Calu3 (cell line): ENCODE results near the gene PTAFR. TPM values are rescaled to one million over a fixed set of nuclear protein-coding genes. Genes with fewer than 3 reads are reported as not detected.
A peak's percentile ranks its signal among the peaks of the same experiment; 100 is the strongest.

Experiments used
- BruUV-seq: library from RNA; stranded (reverse); fragments of 400-500 nt; replicated peaks from 2 replicates; lab custom pipeline; 2021; lab: Mats Ljungman, UMichigan
- CTCF ChIA-PET: fragments of 300-600 bp; sonication (Branson Sonifier 250); formaldehyde crosslinking; loops from one replicate; lab custom pipeline; 2022; ENCODE audit warnings: antibody characterized with exemption; lab: Charles Lee
- DNase-seq: peaks from one replicate; pipeline ENCODE4 v3.0.0; 2022
- H3K27ac Mint-ChIP-seq: one replicate; pipeline ENCODE4 v1.8.0; 2022; ENCODE audit warnings: mixed read lengths; ENCODE audit not compliant: unreplicated experiment
- H3K27me3 Mint-ChIP-seq: one replicate; pipeline ENCODE4 v1.8.0; 2022; ENCODE audit warnings: mixed read lengths; ENCODE audit not compliant: unreplicated experiment
- H3K36me3 Mint-ChIP-seq: one replicate; pipeline ENCODE4 v1.8.0; 2022; ENCODE audit warnings: mild to moderate bottlenecking, moderate library complexity, mixed read lengths; ENCODE audit not compliant: insufficient read depth, unreplicated experiment
- H3K4me1 Mint-ChIP-seq: one replicate; pipeline ENCODE4 v1.8.0; 2022; ENCODE audit warnings: mild to moderate bottlenecking, low read depth, mixed read lengths; ENCODE audit not compliant: unreplicated experiment
- H3K4me3 Mint-ChIP-seq: one replicate; pipeline ENCODE4 v1.8.0; 2022; ENCODE audit warnings: mild to moderate bottlenecking, low read depth, moderate library complexity, mixed read lengths; ENCODE audit not compliant: unreplicated experiment
- H3K9me3 Mint-ChIP-seq: one replicate; pipeline ENCODE4 v1.8.0; 2022; ENCODE audit warnings: low read depth, mixed read lengths; ENCODE audit not compliant: unreplicated experiment
- intact Hi-C: fragments of 100-400 bp; cut with micrococcal nuclease; formaldehyde crosslinking; loops from one replicate; pipeline ENCODE4 v1.10.0; 2022; ENCODE audit not compliant: unreplicated experiment
- total RNA-seq: library from RNA; stranded (reverse); gene quantifications from 2 replicates; pipeline ENCODE4 v1.2.3, GENCODE V29; 2022
- TF ChIP-seq, protein P1 (sequence below): fragments of 200-600 bp; IDR thresholded peaks from one replicate; pipeline ENCODE4 v1.8.0; 2022; ENCODE audit warnings: antibody characterized with exemption; ENCODE audit not compliant: unreplicated experiment

Gene PTAFR
- total RNA-seq, 1 experiment from 2014 or later, result 2.5 TPM

- CTCF ChIA-PET, result no interaction called here
- BruUV-seq, result no TSS peak
- no peak overlapping the region for H3K4me3 Mint-ChIP-seq
- H3K9me3 Mint-ChIP-seq, result no peaks in the 10 kb centered on the region
- no peak overlapping the region for H3K27ac Mint-ChIP-seq
- intact Hi-C loops, result no loop called here
- no peaks in the 10 kb centered on the region for H3K27me3 Mint-ChIP-seq
- H3K36me3 Mint-ChIP-seq, result no peaks in the 10 kb centered on the region
- H3K4me1 Mint-ChIP-seq, result peaks cover 21% of the 10 kb centered on the region
- DNase-seq, result no peak
- TF ChIP-seq, protein P1, sequence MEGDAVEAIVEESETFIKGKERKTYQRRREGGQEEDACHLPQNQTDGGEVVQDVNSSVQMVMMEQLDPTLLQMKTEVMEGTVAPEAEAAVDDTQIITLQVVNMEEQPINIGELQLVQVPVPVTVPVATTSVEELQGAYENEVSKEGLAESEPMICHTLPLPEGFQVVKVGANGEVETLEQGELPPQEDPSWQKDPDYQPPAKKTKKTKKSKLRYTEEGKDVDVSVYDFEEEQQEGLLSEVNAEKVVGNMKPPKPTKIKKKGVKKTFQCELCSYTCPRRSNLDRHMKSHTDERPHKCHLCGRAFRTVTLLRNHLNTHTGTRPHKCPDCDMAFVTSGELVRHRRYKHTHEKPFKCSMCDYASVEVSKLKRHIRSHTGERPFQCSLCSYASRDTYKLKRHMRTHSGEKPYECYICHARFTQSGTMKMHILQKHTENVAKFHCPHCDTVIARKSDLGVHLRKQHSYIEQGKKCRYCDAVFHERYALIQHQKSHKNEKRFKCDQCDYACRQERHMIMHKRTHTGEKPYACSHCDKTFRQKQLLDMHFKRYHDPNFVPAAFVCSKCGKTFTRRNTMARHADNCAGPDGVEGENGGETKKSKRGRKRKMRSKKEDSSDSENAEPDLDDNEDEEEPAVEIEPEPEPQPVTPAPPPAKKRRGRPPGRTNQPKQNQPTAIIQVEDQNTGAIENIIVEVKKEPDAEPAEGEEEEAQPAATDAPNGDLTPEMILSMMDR, result no peak
Observed at GRCh38 chr1:28139025-28139712, 37.3 kb downstream of the PTAFR start.

DNA sequence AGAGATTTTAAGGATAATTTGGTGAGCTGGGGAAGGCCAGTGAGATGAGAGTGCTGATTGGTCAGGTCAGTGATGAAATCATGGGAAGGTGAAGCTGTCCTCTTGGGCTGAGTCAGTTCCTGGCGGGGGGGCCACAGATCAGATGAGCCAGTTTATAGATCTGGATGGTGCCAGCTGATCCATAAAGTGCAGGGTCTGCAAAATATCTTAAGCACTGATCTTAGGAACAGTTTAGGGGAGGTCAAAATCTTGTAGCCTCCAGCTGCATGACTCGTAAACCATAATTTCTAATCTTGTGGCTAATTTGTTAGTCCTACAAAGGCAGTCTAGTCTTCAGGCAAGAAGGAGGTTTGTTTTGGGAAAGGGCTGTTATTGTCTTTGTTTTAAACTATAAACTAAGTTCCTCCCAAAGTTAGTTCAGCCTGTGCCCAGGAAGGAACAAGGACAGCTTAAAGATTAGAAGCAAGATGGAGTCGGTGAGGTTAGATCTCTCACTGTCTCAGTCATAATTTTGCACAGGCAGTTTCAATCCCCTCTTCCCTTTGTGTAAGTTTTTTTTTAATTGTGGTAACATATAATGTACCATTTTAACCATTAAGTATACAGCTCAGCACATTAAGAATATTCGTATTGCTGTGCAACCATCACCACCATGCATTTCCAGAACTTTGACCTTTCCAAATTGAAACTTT is 39.4 kb downstream of the PTAFR start:
- BruUV-seq, result no TSS peak

GRCh38 chr1:28136169-28136921 is 40.1 kb downstream of the PTAFR start:
- no peaks in the 10 kb centered on the region for H3K36me3 Mint-ChIP-seq
- H3K9me3 Mint-ChIP-seq, result no peaks in the 10 kb centered on the region
- TF ChIP-seq, protein P1, result no peak
- CTCF ChIA-PET, result interaction anchor here (0.6 to 1.2 kb wide), 4 partner anchors 17 to 259 kb away, joined by 3 to 7 read pairs (median 3); no protein-coding TSS in a partner anchor
- no peak overlapping the region for H3K4me3 Mint-ChIP-seq
- BruUV-seq, result no TSS peak
- peaks cover 21% of the 10 kb centered on the region for H3K4me1 Mint-ChIP-seq
- intact Hi-C loops, result no loop called here
- no peaks in the 10 kb centered on the region for H3K27me3 Mint-ChIP-seq
- DNase-seq, result no peak
- H3K27ac Mint-ChIP-seq, result peak overlapping the region; percentile 21

More for the DNA sequence above, 39.4 kb downstream of the PTAFR start:
- Mint-ChIP-seq H3K4me3 (no peak overlapping the region), H3K4me1 (peaks cover 21% of the 10 kb centered on the region), H3K27ac (no peak overlapping the region), H3K36me3 (no peaks in the 10 kb centered on the region), H3K9me3 (no peaks in the 10 kb centered on the region), H3K27me3 (no peaks in the 10 kb centered on the region)
- TF ChIP-seq, protein P1, result no peak
- CTCF ChIA-PET, result interaction anchor here (0.6 kb wide), 1 partner anchor 216 kb away, joined by 3 read pairs; no protein-coding TSS in a partner anchor
- no peak for DNase-seq
- intact Hi-C loops, result no loop called here

DNA sequence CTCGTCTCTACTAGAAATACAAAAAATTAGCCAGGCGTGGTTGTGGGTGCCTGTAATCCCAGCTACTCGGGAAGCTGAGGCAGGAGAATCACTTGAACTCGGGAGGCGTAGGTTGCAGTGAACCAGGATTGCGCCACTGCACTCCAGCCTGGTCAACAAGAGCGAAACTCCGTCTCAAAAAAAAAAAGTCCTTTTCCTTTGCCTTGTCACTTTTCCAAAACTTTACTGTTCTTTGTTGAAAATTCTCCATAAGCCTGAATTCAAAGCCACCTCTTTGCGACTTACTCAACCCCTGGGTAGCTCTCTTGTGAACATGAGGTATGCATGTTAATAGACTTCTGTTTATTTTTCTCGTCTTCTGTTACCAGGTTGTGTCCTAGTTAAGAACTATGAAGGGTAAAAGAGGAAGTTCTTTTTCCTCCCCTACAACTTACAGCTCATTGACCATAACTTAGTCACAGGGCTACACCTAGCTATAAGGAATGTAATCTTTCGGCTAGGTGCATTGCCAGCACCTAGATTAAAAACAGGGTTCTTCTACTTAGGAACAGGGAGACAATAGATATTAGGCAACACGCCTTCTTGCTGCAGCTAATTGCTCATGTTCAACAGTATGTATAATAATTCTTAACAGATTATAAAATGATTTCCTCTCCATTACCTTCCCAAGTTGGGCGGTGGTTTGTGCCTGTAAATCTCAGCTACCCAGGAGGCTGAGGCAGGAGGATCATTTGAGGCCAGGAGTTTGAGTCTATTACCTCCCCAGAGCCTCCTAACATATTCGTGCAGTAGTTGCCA is 40.9 kb downstream of the PTAFR start:
- H3K9me3 Mint-ChIP-seq, result no peaks in the 10 kb centered on the region
- TF ChIP-seq, protein P1, result no peak
- intact Hi-C loops, result no loop called here
- H3K4me1 Mint-ChIP-seq, result peaks cover 21% of the 10 kb centered on the region
- H3K4me3 Mint-ChIP-seq, result no peak overlapping the region
- no peaks in the 10 kb centered on the region for H3K36me3 Mint-ChIP-seq
- no peak for DNase-seq
- CTCF ChIA-PET, result interaction anchor here (0.5 to 1.2 kb wide), 5 partner anchors 18 to 260 kb away, joined by 3 to 7 read pairs (median 3); no protein-coding TSS in a partner anchor
- no peak overlapping the region for H3K27ac Mint-ChIP-seq
- BruUV-seq, result no TSS peak
- H3K27me3 Mint-ChIP-seq, result no peaks in the 10 kb centered on the region
